H9 (cell line): ENCODE data around the gene MAL. TPM values are rescaled to one million over a fixed set of nuclear protein-coding genes. Genes with fewer than 3 reads are reported as not detected.
A peak's percentile ranks its signal among the peaks of the same experiment; 100 is the strongest.

ENCODE experiments used
- DNase-seq: peaks from one replicate; pipeline ENCODE4 v3.0.0-alpha.2; 2017
- H2AFZ ChIP-seq: one replicate; pipeline ENCODE4 v1.6.1; 2013; ENCODE audit warnings: mild to moderate bottlenecking, low read length, control low read depth, moderate library complexity
- H2AK5ac ChIP-seq: 2 replicates; pipeline ENCODE4 v1.6.1; 2013; ENCODE audit warnings: low read length, control low read depth, mixed read lengths; ENCODE audit not compliant: insufficient read length
- H2BK120ac ChIP-seq: one replicate; pipeline ENCODE4 v1.6.1; 2013; ENCODE audit warnings: low read depth, mild to moderate bottlenecking, low read length, control low read depth, inconsistent platforms; ENCODE audit not compliant: poor library complexity, severe bottlenecking
- H2BK12ac ChIP-seq: 2 replicates; pipeline ENCODE4 v1.6.1; 2013; ENCODE audit warnings: low read length, control low read depth, mixed read lengths, low read depth; ENCODE audit not compliant: insufficient read length
- H2BK15ac ChIP-seq: 2 replicates; pipeline ENCODE4 v1.6.1; 2013; ENCODE audit warnings: low read depth, low read length, control low read depth
- H2BK20ac ChIP-seq: one replicate; pipeline ENCODE4 v1.6.1; 2013; ENCODE audit warnings: low read depth, mild to moderate bottlenecking, low read length, control low read depth, inconsistent platforms; ENCODE audit not compliant: poor library complexity, severe bottlenecking
- H2BK5ac ChIP-seq: 2 replicates; pipeline ENCODE4 v1.6.1; 2013; ENCODE audit warnings: low read length, control low read depth, mixed read lengths; ENCODE audit not compliant: insufficient read length
- H3K14ac ChIP-seq: 2 replicates; pipeline ENCODE4 v1.6.1; 2013; ENCODE audit warnings: low read length, control low read depth; ENCODE audit not compliant: insufficient read depth
- H3K18ac ChIP-seq: 2 replicates; pipeline ENCODE4 v1.6.1; 2013; ENCODE audit warnings: low read depth, mild to moderate bottlenecking, mixed read lengths, low read length, control low read depth; ENCODE audit not compliant: insufficient read length
- H3K23ac ChIP-seq: 2 replicates; pipeline ENCODE4 v1.6.1; 2013; ENCODE audit warnings: low read length, control low read depth, mixed read lengths, low read depth; ENCODE audit not compliant: insufficient read length
- H3K23me2 ChIP-seq: 2 replicates; pipeline ENCODE4 v1.6.1; 2013; ENCODE audit warnings: low read depth, mild to moderate bottlenecking, mixed read lengths, low read length, control low read depth; ENCODE audit not compliant: insufficient read length, poor library complexity, severe bottlenecking
- H3K27ac ChIP-seq: 2 replicates; pipeline ENCODE4 v1.5.1; 2013; ENCODE audit warnings: low read length, control low read depth, mixed read lengths, low read depth; ENCODE audit not compliant: insufficient read length
- H3K27me3 ChIP-seq: 2 replicates; pipeline ENCODE4 v1.6.1; 2013; ENCODE audit warnings: low read length, control low read depth, inconsistent platforms; ENCODE audit not compliant: insufficient read depth
- H3K4ac ChIP-seq: 2 replicates; pipeline ENCODE4 v1.6.1; 2013; ENCODE audit warnings: low read depth, mild to moderate bottlenecking, control low read depth, inconsistent platforms, low read length, moderate library complexity
- H3K4me1 ChIP-seq: 2 replicates; pipeline ENCODE4 v1.6.1; 2013; ENCODE audit warnings: low read length, control low read depth, inconsistent platforms; ENCODE audit not compliant: insufficient read depth
- H3K4me2 ChIP-seq: 2 replicates; pipeline ENCODE4 v1.6.1; 2013; ENCODE audit warnings: low read length, control low read depth, mixed read lengths; ENCODE audit not compliant: insufficient read length, insufficient read depth
- H3K56ac ChIP-seq: 2 replicates; pipeline ENCODE4 v1.6.1; 2013; ENCODE audit warnings: low read depth, mild to moderate bottlenecking, mixed read lengths, low read length, control low read depth; ENCODE audit not compliant: insufficient read length
- H3K79me1 ChIP-seq: 2 replicates; pipeline ENCODE4 v1.6.1; 2013; ENCODE audit warnings: low read depth, mild to moderate bottlenecking, moderate library complexity, low read length, control low read depth, inconsistent platforms; ENCODE audit not compliant: insufficient read depth, poor library complexity, severe bottlenecking
- H3K79me2 ChIP-seq: 2 replicates; pipeline ENCODE4 v1.6.1; 2013; ENCODE audit warnings: low read length, control low read depth, inconsistent platforms; ENCODE audit not compliant: insufficient read depth
- H3K9ac ChIP-seq: 2 replicates; pipeline ENCODE4 v1.6.1; 2013; ENCODE audit warnings: low read length, control low read depth, mixed read lengths; ENCODE audit not compliant: insufficient read length; ENCODE audit errors: extremely low read depth
- H3K9me3 ChIP-seq: one replicate; pipeline ENCODE4 v1.6.1; 2013; ENCODE audit warnings: low read depth, low read length, inconsistent platforms; ENCODE audit not compliant: control insufficient read depth
- H3T11ph ChIP-seq: one replicate; pipeline ENCODE4 v1.6.1; 2013; ENCODE audit warnings: mild to moderate bottlenecking, low read length, control low read depth, inconsistent platforms
- H4K20me1 ChIP-seq: one replicate; pipeline ENCODE4 v1.6.1; 2013; ENCODE audit not compliant: control insufficient read depth, insufficient read length, insufficient read depth
- H4K5ac ChIP-seq: 2 replicates; pipeline ENCODE4 v1.6.1; 2013; ENCODE audit warnings: low read depth, mild to moderate bottlenecking, mixed read lengths, low read length, control low read depth; ENCODE audit not compliant: insufficient read length
- H4K8ac ChIP-seq: replicated peaks from 2 replicates; pipeline ENCODE4 v1.6.1; 2013; ENCODE audit warnings: low read length, control low read depth, mixed read lengths, low read depth; ENCODE audit not compliant: insufficient read length
- H4K91ac ChIP-seq: 2 replicates; pipeline ENCODE4 v1.6.1; 2013; ENCODE audit warnings: low read depth, mild to moderate bottlenecking, moderate library complexity, mixed read lengths, low read length, control low read depth; ENCODE audit not compliant: insufficient read length
- H3K27ac Mint-ChIP-seq, 3 experiments: 2 replicates in 2 of 3; 3 replicates in 1 of 3; pipeline ENCODE4 v1.8.0; 2020 to 2021; ENCODE audit warnings: mixed read lengths in 3 of 3, mild to moderate bottlenecking in 1 of 3, moderate library complexity in 1 of 3
- H3K27me3 Mint-ChIP-seq: 2 replicates; pipeline ENCODE4 v1.8.0; 2021; ENCODE audit warnings: low read depth, mild to moderate bottlenecking, moderate library complexity, mixed read lengths
- H3K36me3 Mint-ChIP-seq, 3 experiments: 2 replicates in 2 of 3; 3 replicates in 1 of 3; pipeline ENCODE4 v1.8.0; 2020 to 2021; ENCODE audit warnings: low read depth in 3 of 3, mixed read lengths in 3 of 3; ENCODE audit not compliant: insufficient read depth in 1 of 3
- H3K4me1 Mint-ChIP-seq, 2 experiments: 2 replicates each; pipeline ENCODE4 v1.8.0; 2020; ENCODE audit warnings: mixed read lengths in 2 of 2
- H3K4me3 Mint-ChIP-seq, 2 experiments: 2 replicates in 1 of 2; 3 replicates in 1 of 2; pipeline ENCODE4 v1.8.0; 2020 to 2021; ENCODE audit warnings: mild to moderate bottlenecking in 2 of 2, mixed read lengths in 2 of 2, moderate library complexity in 1 of 2
- H3K9me3 Mint-ChIP-seq, 2 experiments: 2 replicates in 1 of 2; 3 replicates in 1 of 2; pipeline ENCODE4 v1.8.0; 2020; ENCODE audit warnings: mild to moderate bottlenecking in 2 of 2, mixed read lengths in 2 of 2, moderate library complexity in 1 of 2
- WGBS: extraction: QIAGEN DNeasy Blood & Tissue Kit; methylation state at CpG from one replicate; pipeline ENCODE4 v1.1.7; 2013; ENCODE audit warnings: missing lambda C conversion rate, low lambda C conversion rate, mixed read lengths; ENCODE audit not compliant: insufficient read length; ENCODE audit errors: extremely low coverage; 5-methylcytosine and 5-hydroxymethylcytosine counted together
- total RNA-seq: library from RNA; stranded (reverse); gene quantifications from 2 replicates; pipeline ENCODE4 v1.2.1, GENCODE V29; 2021
- TF ChIP-seq, protein P1 (sequence below): fragments of 200-600 bp; sonication (generic); conservative IDR thresholded peaks from 3 replicates; pipeline ENCODE4 v1.8.0; 2021; ENCODE audit warnings: antibody characterized with exemption, mild to moderate bottlenecking

The MAL gene
- total RNA-seq, 1 experiment from 2014 or later, result not detected

DNA sequence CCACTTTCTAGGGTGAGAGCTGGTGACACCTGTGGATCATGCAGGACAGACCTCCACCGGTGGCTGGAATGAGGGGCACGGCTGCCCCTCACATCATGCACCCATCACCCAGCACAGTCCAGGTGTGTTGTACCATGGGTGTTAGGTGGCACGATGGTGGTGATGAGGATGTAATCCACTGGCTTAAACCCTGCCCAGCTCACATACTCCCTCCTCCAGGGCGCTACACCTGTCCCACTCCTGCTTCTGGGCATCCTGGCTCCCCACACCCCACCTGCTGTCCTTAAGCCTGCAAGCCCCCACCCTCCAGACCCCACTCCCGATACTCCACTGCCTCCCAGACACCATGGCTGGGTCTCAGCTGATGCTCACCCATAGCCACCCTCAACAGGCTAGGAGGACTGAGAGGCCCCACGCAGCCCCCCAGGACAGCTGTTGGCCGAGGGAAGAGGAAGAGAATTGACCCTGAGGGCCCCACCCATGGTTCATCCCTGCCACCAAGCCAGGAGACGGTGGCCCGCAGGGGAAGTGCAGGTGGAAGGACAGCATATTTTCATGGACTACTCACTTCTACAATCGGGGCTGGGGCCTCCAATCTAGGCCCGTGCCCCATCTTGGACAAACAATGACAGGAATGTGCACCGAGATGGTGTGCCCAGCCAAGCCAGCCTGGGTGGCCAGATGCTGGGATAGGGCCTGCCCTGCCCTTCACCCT lies 34.3 kb downstream of the MAL start:
- Histone ChIP-seq H2BK20ac (no peak overlapping the region), H3K4me1 (no peaks in the 10 kb centered on the region; the same call in 1 of the 2 replicates), H3K23me2 (no peaks in the 10 kb centered on the region), H3K14ac (no peak overlapping the region; the same call in 1 of the 2 replicates), H2BK12ac (no peak overlapping the region), H2BK15ac (no peak overlapping the region), H3K4ac (no peak overlapping the region), H3K27me3 (no peaks in the 10 kb centered on the region), H3K27ac (no peak overlapping the region), H3K18ac (no peak overlapping the region), H3K56ac (no peak overlapping the region), H4K8ac (no peak overlapping the region), H3K4me2 (no peak overlapping the region), H3K9ac (no peak overlapping the region), H4K91ac (no peak overlapping the region), H2BK120ac (no peak overlapping the region), H4K20me1 (no peaks in the 10 kb centered on the region), H3K9me3 (no peaks in the 10 kb centered on the region), H2AK5ac (no peak overlapping the region), H3K23ac (no peak overlapping the region), H3K79me1 (no peaks in the 10 kb centered on the region), H3K79me2 (no peaks in the 10 kb centered on the region), H2BK5ac (no peak overlapping the region), H2AFZ (no peak overlapping the region), H4K5ac (no peak overlapping the region), H3T11ph (no peak overlapping the region)
- Mint-ChIP-seq H3K27ac (no peak overlapping the region; a peak in 1 of 7 replicates), H3K36me3 (no peaks in the 10 kb centered on the region), H3K4me1 (peaks cover 16 to 22% of the 10 kb centered on the region in 2 experiments), H3K4me3 (no peak overlapping the region), H3K9me3 (no peaks in the 10 kb centered on the region), H3K27me3 (peaks cover 18% of the 10 kb centered on the region)
- TF ChIP-seq, protein P1, sequence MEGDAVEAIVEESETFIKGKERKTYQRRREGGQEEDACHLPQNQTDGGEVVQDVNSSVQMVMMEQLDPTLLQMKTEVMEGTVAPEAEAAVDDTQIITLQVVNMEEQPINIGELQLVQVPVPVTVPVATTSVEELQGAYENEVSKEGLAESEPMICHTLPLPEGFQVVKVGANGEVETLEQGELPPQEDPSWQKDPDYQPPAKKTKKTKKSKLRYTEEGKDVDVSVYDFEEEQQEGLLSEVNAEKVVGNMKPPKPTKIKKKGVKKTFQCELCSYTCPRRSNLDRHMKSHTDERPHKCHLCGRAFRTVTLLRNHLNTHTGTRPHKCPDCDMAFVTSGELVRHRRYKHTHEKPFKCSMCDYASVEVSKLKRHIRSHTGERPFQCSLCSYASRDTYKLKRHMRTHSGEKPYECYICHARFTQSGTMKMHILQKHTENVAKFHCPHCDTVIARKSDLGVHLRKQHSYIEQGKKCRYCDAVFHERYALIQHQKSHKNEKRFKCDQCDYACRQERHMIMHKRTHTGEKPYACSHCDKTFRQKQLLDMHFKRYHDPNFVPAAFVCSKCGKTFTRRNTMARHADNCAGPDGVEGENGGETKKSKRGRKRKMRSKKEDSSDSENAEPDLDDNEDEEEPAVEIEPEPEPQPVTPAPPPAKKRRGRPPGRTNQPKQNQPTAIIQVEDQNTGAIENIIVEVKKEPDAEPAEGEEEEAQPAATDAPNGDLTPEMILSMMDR, result no peak
- no CpG with 5 or more reads among the region's 12 CpGs for WGBS
- DNase-seq, result peak; percentile 17
